GM19397 (cell line): ENCODE measurements around the gene SSH2.

Experiments
- ATAC-seq: cut with Tn5 transposase; IDR thresholded peaks from one replicate; pipeline ENCODE4 v1.9.1; 2021; ENCODE audit warnings: mild to moderate bottlenecking, moderate library complexity; ENCODE audit not compliant: unreplicated experiment

SSH2 gene

DNA sequence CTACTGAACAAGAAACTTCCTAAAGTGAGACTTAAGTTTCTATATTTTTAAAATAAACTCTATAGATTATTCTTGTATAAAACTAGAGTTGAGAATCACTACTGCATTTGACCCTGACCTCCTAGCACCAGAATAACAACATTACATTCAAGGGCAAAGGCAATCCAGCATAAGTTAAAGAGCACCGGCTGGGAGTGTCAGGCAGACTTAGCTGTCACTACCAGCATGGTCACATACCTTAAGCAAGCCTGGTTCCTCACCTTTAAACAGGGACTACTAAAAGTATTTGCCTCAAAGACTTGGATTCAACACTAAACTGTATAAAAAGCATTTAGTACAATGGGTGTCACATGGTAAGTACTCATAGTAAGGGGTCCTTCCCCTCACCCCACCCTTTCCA lies 90.4 kb downstream of the SSH2 start:
- ATAC-seq: no peak

DNA sequence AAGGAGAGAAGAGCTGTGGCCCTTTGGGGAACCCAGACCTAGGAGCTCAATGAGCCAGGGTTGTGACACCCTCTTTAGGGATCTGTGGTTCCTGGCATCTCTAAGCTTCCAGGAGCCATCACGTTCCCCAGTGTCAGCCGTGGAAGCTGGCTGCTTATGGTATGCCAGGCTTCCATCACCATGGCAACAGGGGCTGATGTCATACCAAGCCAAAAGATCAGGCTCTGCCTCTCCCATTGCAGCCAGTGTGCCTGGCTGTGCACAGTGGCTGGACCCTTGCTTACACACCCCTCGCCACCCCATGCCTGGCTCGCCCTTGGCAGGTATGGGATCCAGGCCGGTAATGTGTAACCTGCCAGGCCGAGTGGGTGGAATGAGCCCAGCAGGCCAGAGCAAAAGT lies 91.1 kb downstream of the SSH2 start:
- ATAC-seq: no peak

DNA sequence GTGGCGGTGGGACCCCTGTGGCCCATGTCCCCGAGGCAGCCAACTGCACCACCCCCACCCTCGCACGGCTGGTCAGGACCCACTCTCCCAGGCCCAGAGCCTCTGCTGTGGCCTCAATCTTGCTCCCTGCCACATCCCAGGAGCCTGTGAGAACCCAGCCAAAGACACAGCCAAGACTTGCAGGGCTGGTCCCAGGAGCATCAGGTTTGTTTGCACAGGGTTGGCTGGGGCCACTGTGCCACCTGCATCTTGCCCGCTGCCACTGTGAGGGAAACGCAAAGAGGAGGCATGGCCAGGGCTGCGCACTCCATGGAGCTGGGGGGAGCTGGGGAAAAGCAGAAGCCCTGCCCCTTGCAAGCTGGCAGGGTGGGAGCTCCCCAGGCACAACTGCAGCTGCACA lies 92.5 kb downstream of the SSH2 start:
- no peak for ATAC-seq

DNA sequence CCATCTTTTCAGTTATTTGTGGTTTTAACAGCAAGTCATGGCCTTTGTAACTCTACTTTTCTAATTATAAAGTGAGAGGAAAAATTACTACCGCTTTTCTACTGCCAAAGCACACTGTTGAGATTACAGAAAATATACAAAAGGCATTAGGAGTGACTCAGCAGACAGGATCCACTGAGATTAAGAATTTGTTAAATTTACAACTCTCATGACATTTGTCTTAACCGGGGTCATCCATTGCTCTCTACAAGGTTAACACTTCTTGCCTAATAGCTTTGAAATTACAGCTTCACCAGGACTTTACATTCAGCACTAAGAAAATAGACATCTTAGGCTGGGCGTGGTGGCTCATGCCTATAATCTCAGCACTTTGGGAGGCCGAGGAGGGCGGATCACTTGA lies 93.4 kb downstream of the SSH2 start:
- ATAC-seq: no peak

DNA sequence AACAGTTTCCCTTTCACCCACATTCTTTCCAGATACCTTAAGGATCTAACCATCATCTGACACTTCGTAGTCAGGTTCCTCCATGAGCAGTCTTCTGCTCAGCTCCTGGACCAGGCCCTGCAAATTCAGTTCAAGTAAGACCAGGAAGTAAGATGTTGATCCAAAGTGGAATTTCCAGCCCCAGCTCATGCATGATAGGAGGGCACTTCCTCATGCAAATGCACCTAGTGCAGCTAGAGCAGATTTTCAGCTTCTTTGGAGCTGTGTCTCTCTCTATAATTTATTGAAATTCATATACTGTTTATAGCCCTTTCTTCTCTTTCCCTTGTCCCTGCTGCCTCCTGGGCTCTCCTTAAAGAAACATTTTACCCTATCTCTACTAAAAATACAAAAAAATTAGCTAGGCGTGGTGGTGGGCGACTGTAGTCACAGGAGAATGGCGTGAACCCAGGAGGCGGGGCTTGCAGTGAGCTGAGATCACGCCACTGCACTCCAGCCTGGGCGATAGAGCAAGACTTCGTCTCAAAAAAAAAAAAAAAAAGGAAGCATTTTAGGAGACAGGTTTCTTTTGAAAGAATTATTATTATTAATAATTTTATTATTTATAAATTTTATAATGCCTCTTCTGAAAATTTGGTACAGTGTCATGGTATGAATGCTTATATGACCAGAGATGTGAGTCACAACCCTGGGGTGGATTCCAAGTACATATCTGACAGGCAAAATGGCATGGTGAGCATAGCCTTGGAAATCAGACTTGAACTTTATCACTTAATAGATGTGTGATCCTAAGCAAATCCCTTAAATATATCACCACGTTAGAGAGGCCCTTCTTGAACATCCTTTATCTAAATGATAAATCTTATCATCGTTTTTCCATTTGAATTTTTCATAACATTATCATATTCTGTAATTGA lies 94.3 kb downstream of the SSH2 start:
- ATAC-seq: no peak

DNA sequence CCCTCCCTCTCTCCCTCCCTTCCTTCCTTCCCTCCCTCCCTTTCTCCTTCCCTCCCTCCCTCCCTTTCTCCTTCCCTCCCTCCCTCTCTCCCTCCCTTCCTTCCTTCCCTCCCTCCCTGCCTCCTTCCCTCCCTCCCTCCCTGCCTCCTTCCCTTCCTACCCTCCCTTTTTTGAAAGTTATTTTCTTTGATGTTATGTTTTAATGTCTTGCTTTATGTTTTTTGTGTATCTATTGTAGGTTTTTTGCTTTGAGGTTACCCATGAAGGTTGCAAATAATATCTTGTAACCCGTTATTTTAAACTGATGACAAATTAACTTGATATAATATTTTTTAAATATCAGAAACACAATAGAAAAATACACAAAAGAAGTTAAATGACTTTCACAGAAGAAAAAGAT lies 96.2 kb downstream of the SSH2 start:
- no peak for ATAC-seq

DNA sequence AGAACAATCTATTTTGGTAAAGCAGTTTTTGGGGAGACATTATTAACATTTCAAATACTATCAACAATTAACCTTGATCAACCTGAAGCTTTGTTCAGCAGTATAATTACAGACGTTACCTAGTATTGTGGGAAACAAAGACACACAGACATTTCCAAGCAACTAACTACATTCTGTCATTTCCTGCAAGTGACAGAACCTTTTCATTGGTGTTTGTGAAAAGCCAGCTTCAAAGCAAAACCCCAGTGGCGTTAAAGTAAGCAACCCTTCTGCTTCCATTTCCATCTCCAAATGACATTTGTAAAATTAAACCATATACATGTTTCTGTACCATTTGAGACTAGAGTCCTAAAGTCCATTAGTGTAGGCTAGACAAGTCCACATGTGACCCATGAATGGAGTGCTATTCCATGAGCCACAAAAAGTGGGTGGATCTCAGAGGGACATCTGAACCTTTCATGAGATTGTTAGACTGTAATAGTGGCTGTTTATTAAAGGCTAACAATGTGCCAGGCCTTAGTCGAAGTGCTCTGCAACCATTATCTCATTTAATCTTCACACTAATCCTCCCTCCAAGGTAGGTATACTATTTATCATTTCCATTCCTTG lies 101.2 kb downstream of the SSH2 start:
- no peak for ATAC-seq

DNA sequence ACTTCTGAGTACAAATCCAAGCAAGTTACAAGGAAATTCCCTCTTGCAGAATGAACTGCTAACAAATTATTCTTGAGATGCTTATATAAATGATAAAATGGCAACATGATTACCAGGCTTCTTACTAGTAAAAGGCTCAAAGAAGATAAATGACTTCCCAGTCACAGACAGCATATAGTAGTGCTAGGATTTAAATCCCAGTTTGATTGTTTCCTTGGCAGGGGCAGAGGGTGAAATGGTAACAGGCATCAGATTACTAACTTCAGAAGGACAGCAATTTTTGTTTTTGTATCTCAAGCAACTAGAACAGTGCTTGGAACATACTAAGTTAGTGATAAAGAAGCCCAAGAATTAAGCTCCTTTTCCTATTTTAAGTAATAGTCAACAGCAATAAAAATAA lies 102.8 kb downstream of the SSH2 start:
- no peak for ATAC-seq

DNA sequence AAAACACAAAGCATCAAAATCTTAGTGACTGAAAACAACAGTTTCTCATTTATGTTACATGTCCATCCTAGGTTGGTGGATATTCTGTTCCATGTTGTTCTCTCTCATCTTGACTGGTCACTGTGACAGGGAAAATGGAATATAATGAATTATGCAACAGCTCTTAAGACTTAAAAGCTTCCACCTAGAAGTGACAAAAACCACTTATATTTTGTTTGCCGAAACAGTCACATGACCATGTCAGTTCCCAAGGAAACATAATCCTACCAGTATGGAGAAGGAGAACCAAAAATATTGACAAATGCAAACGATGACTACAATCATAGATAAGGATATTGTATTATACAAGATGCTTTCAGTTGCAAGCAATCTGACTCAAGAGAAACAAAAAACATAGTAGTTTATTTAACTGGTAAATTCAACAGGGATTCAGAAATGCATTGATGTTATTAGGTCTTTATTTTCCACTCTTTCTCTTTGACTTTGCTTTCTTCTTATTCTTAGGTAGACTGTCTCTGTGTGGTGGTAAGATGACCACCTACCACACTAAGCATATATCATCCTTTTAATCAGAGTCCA lies 103.8 kb downstream of the SSH2 start:
- ATAC-seq: no peak

DNA sequence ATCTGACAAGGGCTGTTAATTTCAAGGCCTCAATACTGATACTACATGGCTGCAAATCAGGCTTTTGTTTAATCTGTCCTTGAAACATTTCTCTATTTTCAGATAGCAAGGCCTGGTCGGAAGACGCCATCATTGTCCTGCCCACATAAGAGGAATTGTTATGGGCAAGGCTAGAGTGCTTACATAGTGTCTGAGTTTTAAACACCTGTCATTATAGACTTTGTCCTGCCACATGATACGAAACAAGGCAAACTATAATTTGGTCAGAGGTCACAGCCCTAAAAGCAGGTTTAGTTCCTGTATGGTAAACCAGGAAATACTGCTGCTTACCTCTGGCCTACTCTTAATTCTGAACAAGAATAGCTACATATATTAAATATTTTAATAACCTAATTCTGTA lies 104.4 kb downstream of the SSH2 start:
- ATAC-seq: no peak

DNA sequence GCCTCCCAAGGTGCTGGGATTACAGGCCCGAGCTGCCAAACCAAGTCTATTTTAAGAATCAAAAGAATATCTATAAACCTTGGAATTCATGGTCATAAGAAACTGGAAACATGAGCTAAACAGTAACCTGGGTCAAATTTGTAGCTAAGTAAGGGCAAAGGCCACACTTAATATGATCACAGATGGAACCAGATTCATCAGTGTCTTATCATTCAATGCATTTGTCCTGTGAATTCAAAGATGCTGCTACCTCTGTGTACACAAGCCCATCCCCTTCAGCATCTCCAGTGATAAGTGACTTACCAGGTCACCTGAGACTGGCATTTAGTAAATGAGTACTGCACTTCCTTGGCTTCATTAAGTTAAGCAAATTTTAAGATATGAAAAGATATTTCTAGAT lies 108.1 kb downstream of the SSH2 start:
- no peak for ATAC-seq

DNA sequence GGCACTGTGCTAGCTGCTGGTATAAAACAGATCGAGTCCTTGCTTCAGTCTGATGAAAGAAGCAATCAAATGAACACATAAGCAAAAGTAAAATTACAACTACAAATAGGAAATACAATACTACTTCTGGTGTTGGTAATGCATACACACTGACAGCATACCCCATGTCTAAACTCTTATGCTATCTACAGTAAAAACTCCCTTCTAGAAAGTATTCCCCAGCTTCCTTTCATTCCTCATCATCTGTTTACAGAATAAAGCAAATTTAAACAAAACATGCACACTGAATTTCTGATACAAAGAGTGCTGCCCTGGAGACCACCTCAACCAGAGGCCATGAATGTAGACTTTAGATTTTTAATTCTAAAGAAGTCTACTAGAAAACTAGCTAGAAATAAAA lies 109.6 kb downstream of the SSH2 start:
- no peak for ATAC-seq

DNA sequence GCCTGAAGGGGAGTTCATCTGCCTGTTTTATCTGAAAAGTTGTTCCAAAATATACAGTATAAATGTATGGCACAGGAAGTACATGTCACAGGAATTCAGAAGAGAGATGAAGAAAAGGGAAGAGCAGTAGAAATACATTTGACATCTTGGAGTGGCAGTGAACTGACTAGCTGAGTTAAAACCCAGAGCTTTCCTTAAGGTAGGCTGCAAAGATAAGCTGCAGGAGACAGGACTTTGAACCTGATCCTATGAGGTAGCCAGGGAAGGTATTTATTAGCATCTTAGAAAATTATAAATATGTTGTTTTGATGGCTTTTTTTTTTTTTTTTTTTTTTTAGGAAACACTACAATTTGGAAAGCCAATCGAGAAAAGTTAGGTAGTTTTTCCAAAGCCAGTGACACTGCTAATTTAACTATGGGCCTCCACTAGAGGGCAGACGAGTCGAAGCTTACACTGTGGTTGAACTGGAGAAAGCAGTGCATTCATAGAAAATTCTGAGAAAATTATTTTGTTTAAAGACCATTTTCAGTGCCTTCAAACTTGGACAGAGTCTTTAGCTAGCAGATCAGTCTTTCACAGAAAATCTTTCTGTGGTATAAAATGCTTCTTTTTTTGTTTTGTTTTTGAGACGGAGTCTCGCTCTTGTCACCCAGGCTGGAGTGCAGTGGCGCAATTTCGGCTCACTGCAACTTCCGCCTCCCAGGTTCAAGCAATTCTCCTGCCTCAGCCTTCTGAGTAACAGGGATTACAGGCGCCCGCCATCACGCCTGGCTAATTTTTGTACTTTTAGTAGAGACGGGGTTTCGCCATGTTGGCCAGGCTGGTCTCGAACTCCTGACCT lies 122.3 kb downstream of the SSH2 start:
- ATAC-seq: no peak

DNA sequence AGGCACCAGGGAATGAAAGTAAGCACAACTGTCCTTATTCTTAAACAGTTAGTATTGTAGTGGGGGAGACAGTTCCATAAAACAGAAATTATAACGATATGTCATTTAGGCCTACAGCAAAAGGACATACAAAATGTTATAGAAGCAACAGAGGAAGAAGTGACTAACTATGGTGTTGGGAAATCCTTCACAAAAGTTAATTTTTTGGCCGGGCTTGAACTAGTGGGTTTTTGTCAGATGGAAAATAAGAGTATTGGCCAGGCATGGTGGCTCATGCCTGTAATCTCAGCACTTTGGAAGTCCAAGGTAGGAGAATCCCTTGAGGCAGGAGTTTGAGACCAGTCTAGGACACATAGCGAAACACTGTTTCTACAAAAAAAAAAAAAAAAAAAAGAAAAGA lies 127.8 kb downstream of the SSH2 start:
- no peak for ATAC-seq

DNA sequence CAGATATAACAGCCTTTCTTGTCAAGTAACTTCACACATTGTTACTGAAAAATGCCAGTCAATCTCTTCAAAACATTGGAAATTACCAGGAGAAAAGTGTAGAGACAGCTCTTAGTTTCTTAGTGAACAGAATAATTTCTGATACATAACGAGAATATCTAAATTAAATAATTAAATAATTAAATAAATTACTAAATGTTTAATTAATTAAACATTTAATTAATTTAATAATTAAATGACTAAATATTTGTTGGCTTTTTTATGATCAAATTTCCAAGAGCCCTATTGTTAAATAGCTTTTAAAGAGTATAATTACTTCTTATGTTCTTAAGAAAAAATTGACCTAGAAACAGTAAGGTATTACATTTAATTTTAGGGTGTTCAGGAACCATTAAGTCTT lies 129.6 kb downstream of the SSH2 start:
- no peak for ATAC-seq

DNA sequence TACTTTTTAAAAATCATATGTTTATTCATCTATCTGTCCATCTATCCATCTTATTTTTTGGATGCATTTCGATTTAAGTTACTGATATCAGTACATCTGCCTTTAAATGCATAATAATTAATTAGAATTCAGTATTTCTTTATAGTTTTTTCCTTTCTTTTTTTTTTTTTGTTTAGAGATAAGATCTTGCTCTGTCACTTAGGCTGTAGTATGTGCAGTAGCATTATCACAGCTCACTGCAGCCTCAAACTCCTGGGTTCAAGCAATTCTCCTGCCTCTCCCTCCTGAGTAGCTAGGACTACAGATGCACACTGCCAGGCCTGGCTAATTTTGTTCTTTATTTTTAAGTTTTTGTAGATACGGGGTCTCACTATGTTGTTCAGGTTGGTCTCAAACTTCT lies 133.4 kb downstream of the SSH2 start:
- no peak for ATAC-seq

DNA sequence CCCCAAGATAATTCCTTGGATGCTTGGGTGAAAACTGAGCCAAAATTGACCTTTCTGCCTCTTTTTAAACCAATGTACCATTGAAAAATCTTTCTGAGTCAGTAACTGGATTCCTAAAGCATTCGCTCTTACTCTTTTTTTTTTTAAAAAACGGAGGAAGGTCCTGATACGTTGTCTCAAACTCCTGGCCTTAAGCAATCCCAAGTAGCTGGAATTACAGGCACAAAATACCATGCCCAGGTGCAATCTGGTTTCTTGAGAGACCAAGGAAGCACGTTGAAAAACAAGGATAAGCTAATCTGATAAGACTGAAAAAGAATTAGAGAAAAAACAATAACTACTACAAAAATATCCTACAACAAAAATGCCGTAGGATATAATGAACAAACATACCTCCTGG lies 136.5 kb downstream of the SSH2 start:
- ATAC-seq: no peak

DNA sequence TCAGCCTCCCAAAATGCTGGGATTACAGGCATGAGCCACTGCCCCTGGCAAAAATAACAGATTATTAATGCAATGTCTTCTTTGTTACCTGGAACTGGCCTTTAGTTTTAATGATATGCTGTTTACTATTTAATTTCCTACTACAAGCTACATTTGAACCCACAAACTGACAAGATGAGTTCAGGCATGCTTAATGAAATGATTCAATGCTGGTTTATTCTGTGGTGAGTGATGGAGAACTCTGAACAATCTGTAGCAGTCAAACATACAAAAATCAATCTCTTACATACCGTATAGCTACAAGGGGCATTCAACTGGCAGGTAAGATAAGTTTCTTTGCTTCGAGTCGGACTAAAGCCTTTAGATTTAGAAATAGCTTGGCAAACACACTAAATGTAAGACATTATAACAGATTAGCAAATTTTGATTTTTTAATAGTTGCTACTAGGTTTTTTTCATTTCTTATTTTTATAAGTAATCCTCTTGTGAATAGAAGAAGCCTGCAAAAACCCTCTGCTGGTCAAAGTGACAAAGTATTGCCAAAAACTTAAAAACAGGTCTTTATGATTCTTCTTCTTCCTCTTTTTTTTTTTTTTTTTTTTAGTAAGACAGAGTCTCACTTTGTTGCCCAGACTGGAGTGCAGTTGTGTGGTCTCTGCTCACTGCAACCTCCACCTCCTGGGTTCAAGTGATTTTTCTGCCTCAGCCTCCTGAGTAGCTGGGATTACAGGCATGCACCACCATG lies 138.5 kb downstream of the SSH2 start:
- no peak for ATAC-seq

DNA sequence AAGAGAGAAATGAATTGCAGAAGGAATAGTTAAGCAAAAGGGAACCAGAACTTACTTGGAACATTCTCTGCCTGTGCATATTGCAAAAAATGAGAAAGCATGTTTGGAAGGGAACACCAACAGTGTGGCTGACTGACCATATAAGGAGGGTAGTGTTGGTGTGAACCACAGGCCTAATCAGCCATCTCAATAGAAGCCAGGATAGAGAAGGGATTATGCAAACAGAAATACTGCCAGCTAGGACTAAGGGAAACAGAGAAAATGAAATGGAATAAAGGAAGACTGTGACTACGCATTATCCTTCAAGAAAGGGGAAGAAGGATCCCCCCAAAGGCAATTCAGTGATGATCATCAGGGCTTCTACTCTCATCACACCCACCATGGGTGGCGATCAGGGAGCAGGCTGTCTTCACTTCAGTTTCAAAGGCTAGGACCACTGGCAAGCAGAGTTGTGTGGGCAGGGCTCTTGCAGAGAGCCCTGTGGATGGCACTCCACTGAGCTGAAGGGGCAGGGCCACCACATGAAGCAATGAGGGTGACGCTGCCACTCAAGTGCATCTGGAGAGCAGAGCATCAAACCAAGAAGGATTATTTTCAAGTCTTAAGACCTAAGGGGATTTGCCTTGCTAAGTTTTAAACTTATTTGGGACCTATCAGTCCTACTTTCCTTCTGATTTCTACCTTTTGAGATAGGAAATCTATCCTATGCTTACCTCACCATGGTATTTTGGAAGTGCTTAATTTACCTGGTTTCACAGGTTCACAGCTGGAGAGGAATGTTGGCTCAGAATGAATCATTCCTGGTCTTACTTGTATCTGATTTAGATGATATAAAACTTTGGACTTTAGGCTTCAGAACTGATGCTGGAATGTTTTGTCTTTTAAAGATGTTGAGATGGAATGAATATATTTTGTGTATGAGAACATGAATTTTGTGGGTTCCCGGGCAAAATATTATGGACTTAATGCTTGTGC lies 140.5 kb downstream of the SSH2 start:
- ATAC-seq: no peak

DNA sequence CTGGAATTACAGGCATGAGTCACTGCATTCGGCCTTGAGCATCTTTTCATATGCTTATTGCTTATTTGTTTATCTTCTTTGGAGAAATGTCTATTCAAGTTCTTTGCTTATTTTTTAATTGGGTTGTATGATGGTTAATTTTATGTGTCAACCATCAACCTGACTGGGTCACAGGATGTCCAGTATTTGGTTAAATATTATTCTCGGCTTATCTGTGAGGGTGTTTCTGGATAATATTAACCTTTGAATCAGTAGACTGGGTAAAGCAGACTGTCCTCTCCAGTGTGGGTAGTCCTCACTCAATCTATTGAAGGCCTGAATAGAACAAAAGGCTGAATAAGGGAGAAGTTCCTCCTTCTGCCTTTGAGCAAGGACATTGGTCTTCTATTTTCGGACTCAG lies 142.0 kb downstream of the SSH2 start:
- no peak for ATAC-seq
